GM19099 (cell line): ENCODE results near the gene CSTPP1.

Source experiments
- POLR2A ChIP-seq: IDR thresholded peaks from 3 replicates; pipeline ENCODE4 v1.6.1; 2011; ENCODE audit warnings: low read depth; ENCODE audit not compliant: insufficient read length; ENCODE audit errors: extremely low read depth

The CSTPP1 gene

GRCh38 chr11:47147250-47147649 lies 210.7 kb downstream of the CSTPP1 start:
- no peak for TF ChIP-seq POLR2A

GRCh38 chr11:47147681-47148080 lies 211.1 kb downstream of the CSTPP1 start:
- TF ChIP-seq POLR2A: no peak

DNA sequence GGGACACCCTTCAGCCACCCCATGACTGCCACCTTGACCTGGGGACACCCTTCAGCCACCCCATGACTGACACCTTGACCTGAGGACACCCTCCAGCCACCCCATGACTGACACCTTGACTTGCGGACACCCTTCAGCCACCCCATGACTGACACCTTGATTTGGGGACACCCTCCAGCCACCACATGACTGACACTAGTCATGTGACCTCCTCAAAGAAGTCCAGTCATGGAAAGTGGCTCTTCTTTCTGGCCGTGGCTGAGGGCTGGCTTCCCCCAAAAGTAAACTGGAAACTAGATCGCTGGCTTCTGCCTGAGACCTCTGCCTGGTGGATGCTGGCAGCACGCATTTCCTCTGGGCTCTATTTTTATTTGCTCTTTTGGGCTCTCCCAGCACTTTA lies 211.7 kb downstream of the CSTPP1 start:
- TF ChIP-seq POLR2A: no peak

GRCh38 chr11:47148903-47149531 lies 212.5 kb downstream of the CSTPP1 start:
- TF ChIP-seq POLR2A: no peak

- TF ChIP-seq POLR2A: no peak
Measured at GRCh38 chr11:47149782-47150181, 213.2 kb downstream of the CSTPP1 start.

- TF ChIP-seq POLR2A: no peak
Measured at GRCh38 chr11:47152126-47152952, 215.8 kb downstream of the CSTPP1 start.

- no peak for TF ChIP-seq POLR2A
Measured at GRCh38 chr11:47152953-47153950, 216.7 kb downstream of the CSTPP1 start.

DNA sequence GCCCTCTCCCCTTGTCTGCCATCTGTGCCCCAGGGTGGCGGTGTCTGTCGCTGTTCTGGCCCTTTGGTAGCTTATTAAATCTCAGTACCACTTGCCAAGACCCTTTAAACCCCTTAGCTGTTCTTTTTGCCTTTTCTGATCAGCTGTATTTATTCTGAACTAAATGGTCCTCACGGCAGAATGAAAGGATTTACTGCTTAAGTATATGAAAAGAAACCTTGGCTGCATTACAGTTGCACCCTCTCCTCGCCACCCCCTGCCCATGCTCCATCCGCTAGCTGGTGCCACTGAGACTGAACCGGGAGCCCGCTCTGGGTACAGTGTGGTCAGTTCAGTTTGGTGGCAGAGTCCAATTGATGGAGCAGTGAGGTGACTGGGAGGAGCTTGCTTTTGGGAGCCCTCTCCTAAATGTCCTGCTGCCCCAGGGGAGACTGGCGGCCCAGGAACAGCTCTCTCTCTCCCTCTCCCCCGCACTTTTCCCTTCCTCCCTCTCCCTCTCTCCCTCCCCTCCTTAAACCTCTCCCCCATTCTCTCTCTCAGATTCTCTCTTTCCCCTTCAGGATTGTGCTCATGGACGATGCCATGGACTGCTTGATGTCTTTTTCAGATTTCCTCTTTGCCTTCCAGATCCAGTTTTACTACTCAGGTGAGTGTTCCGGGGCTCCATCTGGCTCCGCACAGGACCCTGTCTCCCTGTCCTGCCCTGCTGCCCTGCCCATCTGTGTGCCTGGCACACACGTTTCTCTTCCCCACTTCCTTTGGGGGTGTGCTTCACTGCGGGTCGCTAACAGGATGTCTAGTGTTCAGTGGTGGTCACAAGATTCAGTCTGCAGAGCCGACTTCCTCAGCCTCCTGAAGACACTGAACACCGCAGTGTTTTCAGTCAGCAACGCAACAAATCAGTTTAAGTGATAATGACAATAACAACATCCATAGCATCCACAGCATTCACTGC lies 218.3 kb downstream of the CSTPP1 start:
- TF ChIP-seq POLR2A: no peak

GRCh38 chr11:47155879-47156278 lies 219.3 kb downstream of the CSTPP1 start:
- TF ChIP-seq POLR2A: no peak

- no peak for TF ChIP-seq POLR2A
Measured at GRCh38 chr11:47156333-47156732, 219.8 kb downstream of the CSTPP1 start.

DNA sequence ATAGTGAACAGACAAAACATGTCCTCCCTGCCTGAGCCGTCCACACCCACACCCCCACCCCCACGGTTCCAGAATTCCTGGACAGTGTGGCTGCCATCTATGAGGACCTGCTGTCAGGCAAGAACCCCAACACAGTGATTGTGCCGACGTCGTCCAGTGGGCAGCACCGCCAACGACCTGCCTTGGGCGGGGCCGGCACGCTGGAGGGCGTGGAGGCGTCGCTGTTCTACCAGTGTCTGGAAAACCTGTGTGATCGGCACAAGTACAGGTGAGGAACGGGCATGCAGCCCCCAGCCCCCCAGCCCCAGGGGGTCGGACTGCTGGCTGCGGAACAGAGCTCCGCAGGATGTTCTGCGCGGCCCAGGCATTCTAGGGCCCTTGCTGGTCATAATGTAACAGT lies 220.4 kb downstream of the CSTPP1 start:
- TF ChIP-seq POLR2A: no peak

DNA sequence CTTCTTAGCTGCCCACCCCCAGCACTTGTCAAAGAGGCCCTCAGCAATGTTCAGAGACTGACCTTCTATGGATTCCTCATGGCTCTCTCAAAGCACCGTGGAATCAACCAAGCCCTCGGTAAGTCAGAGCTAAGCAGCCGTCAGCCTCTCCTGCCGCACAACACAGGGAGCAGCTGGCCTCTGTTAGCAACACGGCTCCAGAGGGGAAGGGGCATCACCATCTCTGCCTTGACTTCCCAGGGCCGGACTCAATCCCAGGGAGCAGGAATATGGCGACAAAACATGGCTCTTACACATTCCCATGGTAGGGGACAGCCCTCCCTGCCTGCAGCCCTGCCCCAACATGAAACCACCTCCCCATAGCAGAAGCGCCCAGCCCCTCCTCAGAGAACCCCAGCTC lies 221.2 kb downstream of the CSTPP1 start:
- TF ChIP-seq POLR2A: no peak

- no peak for TF ChIP-seq POLR2A
Measured at GRCh38 chr11:47158242-47158641, 221.7 kb downstream of the CSTPP1 start.

DNA sequence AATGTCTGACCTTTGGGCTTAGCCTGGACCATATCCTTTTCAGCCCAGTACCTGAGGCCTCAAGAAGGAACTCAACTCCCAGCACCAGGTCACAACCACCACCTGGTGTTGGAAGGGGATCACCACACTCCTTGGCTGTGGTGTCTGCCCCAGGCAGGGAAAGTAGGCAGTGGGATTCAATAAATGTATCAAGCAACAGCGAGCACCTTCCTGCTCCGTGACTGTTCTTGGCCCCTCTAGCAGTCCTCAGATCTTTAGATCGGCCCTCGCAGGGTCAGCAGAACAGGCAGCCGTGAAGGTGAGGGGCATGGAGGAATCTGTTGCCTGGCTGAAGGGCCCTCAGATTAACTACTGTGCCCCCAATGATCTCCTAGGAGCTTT lies 224.2 kb downstream of the CSTPP1 start:
- no peak for TF ChIP-seq POLR2A
